GM19397 (cell line): Measurements from ENCODE around the gene SYNJ2.

ENCODE experiments used
- ATAC-seq: cut with Tn5 transposase; IDR thresholded peaks from one replicate; pipeline ENCODE4 v1.9.1; 2021; ENCODE audit warnings: mild to moderate bottlenecking, moderate library complexity; ENCODE audit not compliant: unreplicated experiment

SYNJ2 gene

GRCh38 chr6:157996201-157996712 lies 14.6 kb downstream of the SYNJ2 start:
- ATAC-seq: no peak

GRCh38 chr6:157996918-157997702 lies 15.4 kb downstream of the SYNJ2 start:
- ATAC-seq: no peak

- no peak for ATAC-seq
Measured at GRCh38 chr6:157997893-157998608, 16.4 kb downstream of the SYNJ2 start.

GRCh38 chr6:157998707-157999167 lies 17.1 kb downstream of the SYNJ2 start:
- no peak for ATAC-seq

GRCh38 chr6:157999168-158000051 lies 17.7 kb downstream of the SYNJ2 start:
- no peak for ATAC-seq

- ATAC-seq: no peak
Measured at GRCh38 chr6:158000530-158001307, 19.1 kb downstream of the SYNJ2 start.

GRCh38 chr6:158002249-158002950 lies 20.7 kb downstream of the SYNJ2 start:
- ATAC-seq: no peak

GRCh38 chr6:158002951-158003853 lies 21.5 kb downstream of the SYNJ2 start:
- ATAC-seq: no peak

GRCh38 chr6:158003910-158004700 lies 22.4 kb downstream of the SYNJ2 start:
- ATAC-seq: no peak

GRCh38 chr6:158004701-158005095 lies 23.0 kb downstream of the SYNJ2 start:
- no peak for ATAC-seq

GRCh38 chr6:158005626-158006180 lies 24.0 kb downstream of the SYNJ2 start:
- no peak for ATAC-seq

GRCh38 chr6:158006331-158006730 lies 24.7 kb downstream of the SYNJ2 start:
- no peak for ATAC-seq

- no peak for ATAC-seq
Measured at GRCh38 chr6:158006821-158007570, 25.3 kb downstream of the SYNJ2 start.

GRCh38 chr6:158008864-158009113 lies 27.1 kb downstream of the SYNJ2 start:
- ATAC-seq: no peak

GRCh38 chr6:158009114-158009891 lies 27.6 kb downstream of the SYNJ2 start:
- ATAC-seq: no peak

- no peak for ATAC-seq
Measured at GRCh38 chr6:158009935-158010585, 28.4 kb downstream of the SYNJ2 start.
